Neuronal stem cell (in vitro differentiated cells): ENCODE data around the gene RAD9A.
A peak's percentile ranks its signal among the peaks of the same experiment; 100 is the strongest.

Experiments
- DNase-seq: peaks from one replicate; pipeline ENCODE4 v3.0.0-alpha.2; 2013; ENCODE audit warnings: low spot score
- H2AFZ ChIP-seq: one replicate; pipeline ENCODE4 v1.6.1; 2013; ENCODE audit warnings: mild to moderate bottlenecking, low read length, inconsistent platforms
- H2AK5ac ChIP-seq: 2 replicates; pipeline ENCODE4 v1.6.1; 2013; ENCODE audit warnings: low read depth, mild to moderate bottlenecking, inconsistent platforms, low read length, moderate library complexity, mixed read lengths
- H2BK120ac ChIP-seq: 2 replicates; pipeline ENCODE4 v1.6.1; 2013; ENCODE audit warnings: low read depth, mild to moderate bottlenecking, inconsistent platforms, low read length, moderate library complexity, mixed read lengths
- H2BK12ac ChIP-seq: one replicate; pipeline ENCODE4 v1.6.1; 2013; ENCODE audit warnings: low read length, inconsistent platforms
- H2BK15ac ChIP-seq: 2 replicates; pipeline ENCODE4 v1.6.1; 2013; ENCODE audit warnings: mild to moderate bottlenecking, low read length, inconsistent platforms, mixed read lengths
- H2BK5ac ChIP-seq: one replicate; pipeline ENCODE4 v1.6.1; 2013; ENCODE audit warnings: inconsistent platforms, mild to moderate bottlenecking, low read length, moderate library complexity
- H3K14ac ChIP-seq: one replicate; pipeline ENCODE4 v1.6.1; 2013; ENCODE audit warnings: low read length, inconsistent platforms
- H3K18ac ChIP-seq: 2 replicates; pipeline ENCODE4 v1.6.1; 2013; ENCODE audit warnings: low read length, inconsistent platforms
- H3K23ac ChIP-seq: 2 replicates; pipeline ENCODE4 v1.6.1; 2013; ENCODE audit warnings: low read depth, mild to moderate bottlenecking, mixed read lengths, low read length, inconsistent platforms; ENCODE audit not compliant: poor library complexity
- H3K27ac ChIP-seq: replicated peaks from 3 replicates; pipeline ENCODE4 v1.5.1; 2013; ENCODE audit warnings: low read length, inconsistent platforms
- H3K27me3 ChIP-seq, 3 experiments: 2 replicates each; pipeline ENCODE4 v1.6.1; 2013; ENCODE audit warnings: low read length in 3 of 3, mild to moderate bottlenecking in 2 of 3, inconsistent platforms in 1 of 3, low read depth in 1 of 3, mixed read lengths in 1 of 3, moderate library complexity in 1 of 3; ENCODE audit not compliant: control insufficient read depth in 3 of 3, insufficient read depth in 3 of 3
- H3K36me3 ChIP-seq, 2 donors: replicated peaks in 1 of 2; 2 replicates each; pipeline ENCODE4 v1.6.1; 2013; ENCODE audit warnings: low read length in 2 of 2; ENCODE audit not compliant: control insufficient read depth in 2 of 2, insufficient read depth in 2 of 2
- H3K4ac ChIP-seq: 2 replicates; pipeline ENCODE4 v1.6.1; 2013; ENCODE audit warnings: inconsistent platforms, mild to moderate bottlenecking, low read length, moderate library complexity
- H3K4me1 ChIP-seq, 2 donors: 1 replicate in 1 of 2; 2 replicates in 1 of 2; pipeline ENCODE4 v1.6.1; 2013; ENCODE audit warnings: low read length in 2 of 2, low read depth in 1 of 2; ENCODE audit not compliant: control insufficient read depth in 2 of 2, insufficient read depth in 1 of 2
- H3K4me2 ChIP-seq: one replicate; pipeline ENCODE4 v1.6.1; 2013; ENCODE audit warnings: mild to moderate bottlenecking, low read length, inconsistent platforms; ENCODE audit not compliant: insufficient read depth, poor library complexity, severe bottlenecking
- H3K4me3 ChIP-seq, 2 donors: 2 replicates each; pipeline ENCODE4 v1.5.1; 2013; ENCODE audit warnings: low read length in 2 of 2, mild to moderate bottlenecking in 2 of 2, inconsistent platforms in 1 of 2, moderate library complexity in 1 of 2
- H3K79me1 ChIP-seq: one replicate; pipeline ENCODE4 v1.6.1; 2013; ENCODE audit warnings: low read depth, mild to moderate bottlenecking, inconsistent platforms, low read length, moderate library complexity
- H3K9ac ChIP-seq: one replicate; pipeline ENCODE4 v1.6.1; 2013; ENCODE audit warnings: mild to moderate bottlenecking, low read depth, low read length, inconsistent platforms; ENCODE audit not compliant: poor library complexity
- H3K9me3 ChIP-seq, 2 donors: replicated peaks in 1 of 2; 2 replicates each; pipeline versions ENCODE3 to v1.6.1; 2013; ENCODE audit warnings: low read length in 2 of 2, mild to moderate bottlenecking in 2 of 2, inconsistent platforms in 1 of 2, low read depth in 1 of 2, mixed read lengths in 1 of 2, moderate library complexity in 1 of 2; ENCODE audit not compliant: control insufficient read depth in 2 of 2, insufficient read depth in 1 of 2
- H4K8ac ChIP-seq: one replicate; pipeline ENCODE4 v1.6.1; 2013; ENCODE audit warnings: low read depth, mild to moderate bottlenecking, inconsistent platforms, low read length, moderate library complexity
- H4K91ac ChIP-seq: one replicate; pipeline ENCODE4 v1.6.1; 2013; ENCODE audit warnings: low read length, low read depth, mild to moderate bottlenecking, inconsistent platforms; ENCODE audit not compliant: poor library complexity
- WGBS, 2 donors: extraction: QIAGEN DNeasy Blood & Tissue Kit; methylation state at CpG; one replicate each; pipeline ENCODE4 v1.1.7; 2013; ENCODE audit warnings: missing lambda C conversion rate in 2 of 2, mixed read lengths in 1 of 2; ENCODE audit not compliant: insufficient read length in 2 of 2, insufficient replicate concordance in 1 of 2; ENCODE audit errors: extremely low coverage in 2 of 2; 5-methylcytosine and 5-hydroxymethylcytosine counted together

The RAD9A gene

GRCh38 chr11:67435031-67435726 lies 43.4 kb downstream of the RAD9A start:
- H4K8ac ChIP-seq = no peak overlapping the region
- H2BK120ac ChIP-seq = no peak overlapping the region
- no peak for DNase-seq
- no peak overlapping the region for H2AFZ ChIP-seq
- no peaks in the 10 kb centered on the region for H3K9me3 ChIP-seq
- H2AK5ac ChIP-seq = no peak overlapping the region
- no peak overlapping the region for H2BK15ac ChIP-seq
- peak overlapping the region in 1 of 2 donors; percentile 6 for H3K4me3 ChIP-seq
- no peak overlapping the region for H3K18ac ChIP-seq
- no peak overlapping the region for H2BK12ac ChIP-seq
- H3K36me3 ChIP-seq = peaks cover 39 to 79% of the 10 kb centered on the region in 2 donors
- no peaks in the 10 kb centered on the region for H3K4me1 ChIP-seq
- no peak overlapping the region for H2BK5ac ChIP-seq
- no peak overlapping the region for H4K91ac ChIP-seq
- no peak overlapping the region for H3K14ac ChIP-seq
- WGBS, 2 donors = no CpG with 5 or more reads among the region's 26 CpGs
- peaks cover 0 to 1% (median 0%) of the 10 kb centered on the region in 3 experiments for H3K27me3 ChIP-seq
- H3K79me1 ChIP-seq = peaks cover 2% of the 10 kb centered on the region
- H3K23ac ChIP-seq = no peak overlapping the region
- H3K4me2 ChIP-seq = no peak overlapping the region
- no peak overlapping the region for H3K9ac ChIP-seq
- no peak overlapping the region for H3K27ac ChIP-seq
- H3K4ac ChIP-seq = no peak overlapping the region

GRCh38 chr11:67435727-67436458 lies 44.1 kb downstream of the RAD9A start:
- DNase-seq = no peak
- no peak overlapping the region for H2AFZ ChIP-seq
- H3K23ac ChIP-seq = peak overlapping the region; percentile 93
- H3K27ac ChIP-seq = no peak overlapping the region
- H2BK12ac ChIP-seq = no peak overlapping the region
- H4K8ac ChIP-seq = no peak overlapping the region
- no peak overlapping the region for H2BK5ac ChIP-seq
- H2BK15ac ChIP-seq = no peak overlapping the region
- no peak overlapping the region for H3K18ac ChIP-seq
- peaks cover 38 to 82% of the 10 kb centered on the region in 2 donors for H3K36me3 ChIP-seq
- H2BK120ac ChIP-seq = no peak overlapping the region
- peaks cover 2% of the 10 kb centered on the region for H3K79me1 ChIP-seq
- H2AK5ac ChIP-seq = no peak overlapping the region
- H3K4me2 ChIP-seq = no peak overlapping the region
- WGBS, 2 donors = no CpG with 5 or more reads among the region's 38 CpGs
- no peak overlapping the region for H3K14ac ChIP-seq
- no peak overlapping the region for H4K91ac ChIP-seq
- H3K27me3 ChIP-seq = peaks cover 0 to 1% (median 0%) of the 10 kb centered on the region in 3 experiments
- H3K9me3 ChIP-seq = no peaks in the 10 kb centered on the region
- H3K4me1 ChIP-seq = no peaks in the 10 kb centered on the region
- H3K4me3 ChIP-seq = peak overlapping the region in 1 of 2 donors; percentile 6
- H3K4ac ChIP-seq = no peak overlapping the region
- peak overlapping the region; percentile 70 for H3K9ac ChIP-seq

GRCh38 chr11:67436459-67437081 lies 44.8 kb downstream of the RAD9A start:
- Histone ChIP-seq H3K4ac (no peak overlapping the region), H3K4me1 (no peaks in the 10 kb centered on the region), H3K9me3 (no peaks in the 10 kb centered on the region), H3K4me3 (peak overlapping the region in 1 of 2 donors; percentile 15), H3K14ac (no peak overlapping the region), H3K4me2 (no peak overlapping the region), H3K9ac (no peak overlapping the region), H2AK5ac (no peak overlapping the region), H4K8ac (no peak overlapping the region), H3K36me3 (peaks cover 38 to 83% of the 10 kb centered on the region in 2 donors), H2BK12ac (no peak overlapping the region), H4K91ac (no peak overlapping the region), H2AFZ (no peak overlapping the region), H3K27ac (no peak overlapping the region), H3K79me1 (peaks cover 2% of the 10 kb centered on the region), H3K18ac (no peak overlapping the region), H2BK15ac (no peak overlapping the region), H3K27me3 (peaks cover 0 to 1% (median 0%) of the 10 kb centered on the region in 3 experiments), H2BK120ac (no peak overlapping the region), H2BK5ac (no peak overlapping the region), H3K23ac (no peak overlapping the region)
- WGBS, 2 donors = no CpG with 5 or more reads among the region's 6 CpGs
- no peak for DNase-seq
